K562 (cell line): ENCODE measurements around the gene E2F2. TPM values are rescaled to one million over a fixed set of nuclear protein-coding genes. Genes with fewer than 3 reads are reported as not detected.

Source experiments
- CHD4 ChIP-seq: fragments of 200-600 bp; sonication (generic); IDR thresholded peaks from 3 replicates; pipeline ENCODE4 v1.6.1; 2012; ENCODE audit warnings: low read depth, mild to moderate bottlenecking, mixed read lengths, low read length, inconsistent platforms; ENCODE audit not compliant: insufficient read depth, insufficient replicate concordance, poor library complexity, severe bottlenecking
- FOXK2 ChIP-seq, 2 experiments: fragments of 450-650 bp; IDR thresholded peaks in 1 of 2; conservative IDR thresholded peaks in 1 of 2; 2 replicates each; pipeline ENCODE4 v1.6.1; 2016; ENCODE audit warnings: low read depth in 2 of 2, mild to moderate bottlenecking in 1 of 2
- HDAC1 ChIP-seq, 2 experiments: fragments of 450-650 bp; IDR thresholded peaks; 2 replicates each; pipeline ENCODE4 v1.6.1; 2016 to 2017; ENCODE audit warnings: inconsistent platforms in 1 of 2, mild to moderate bottlenecking in 1 of 2, moderate library complexity in 1 of 2
- HNRNPL ChIP-seq: fragments of 200-400 bp; formaldehyde crosslinking; IDR thresholded peaks from 2 replicates; pipeline ENCODE4 v1.6.1; 2017; ENCODE audit warnings: low read depth, mild to moderate bottlenecking, low read length
- JUND ChIP-seq, 2 experiments: IDR thresholded peaks; 2 replicates in 1 of 2; 3 replicates in 1 of 2; pipeline ENCODE4 v1.6.1; 2011; ENCODE audit warnings: borderline replicate concordance in 2 of 2, low read depth in 2 of 2, low read length in 2 of 2, improper control_type of control experiment in 1 of 2, missing biosample characterization in 1 of 2, missing genetic modification characterization in 1 of 2, missing genetic modification reagents in 1 of 2
- POLR2AphosphoS2 ChIP-seq: IDR thresholded peaks from 2 replicates; pipeline ENCODE4 v1.6.1; 2012; ENCODE audit warnings: low read length, improper control_type of control experiment
- RBM14 ChIP-seq: fragments of 200-400 bp; formaldehyde crosslinking; IDR thresholded peaks from 2 replicates; pipeline ENCODE4 v1.6.1; 2018; ENCODE audit warnings: low read depth, mild to moderate bottlenecking, low read length, moderate library complexity, borderline replicate concordance; ENCODE audit not compliant: insufficient read depth
- RBM25 ChIP-seq: fragments of 200-400 bp; formaldehyde crosslinking; IDR thresholded peaks from 2 replicates; pipeline ENCODE4 v1.6.1; 2018; ENCODE audit warnings: low read length, low read depth, moderate library complexity; ENCODE audit not compliant: severe bottlenecking
- RNF2 ChIP-seq: sonication (generic); IDR thresholded peaks from 2 replicates; pipeline ENCODE4 v1.6.1; 2016
- SMAD1 ChIP-seq: fragments of 150-350 bp; IDR thresholded peaks from 2 replicates; pipeline ENCODE4 v1.6.1; 2014; ENCODE audit warnings: low read length, low read depth; ENCODE audit not compliant: partially characterized antibody
- ZBTB5 ChIP-seq: fragments of 450-650 bp; IDR thresholded peaks from 2 replicates; pipeline ENCODE4 v1.6.1; 2017; ENCODE audit warnings: antibody characterized with exemption
- ZNF124 ChIP-seq: sonication (generic); formaldehyde crosslinking; IDR thresholded peaks from 2 replicates; pipeline ENCODE4 v1.8.1; 2022; ENCODE audit warnings: missing genetic modification reagents
- ZNF561 ChIP-seq: fragments of 450-650 bp; formaldehyde crosslinking; conservative IDR thresholded peaks from 2 replicates; pipeline ENCODE4 v1.4.0; 2020; ENCODE audit warnings: mild to moderate bottlenecking, moderate library complexity
- polyA plus RNA-seq, 8 experiments: library from polyadenylated mRNA; depleted of rRNA in 4 of 8; stranded (reverse) in 5 of 8; unstranded in 3 of 8; fragments of >200 nt; fragmentation: Nextera tagmentation in 2 of 8; fragmentation: Illumina TruSeq in 1 of 8; extraction: Ambion mirVana in 2 of 8; extraction: Trizol in 1 of 8; gene quantifications; 2 replicates each; pipeline versions ENCODE4 v1.2.1 to v1.2.3, GENCODE V29; 2011 to 2014; ENCODE audit warnings: inconsistent platforms in 1 of 8, missing spikeins in 1 of 8
- total RNA-seq, 7 experiments: library from RNA; depleted of rRNA in 6 of 7; stranded (reverse); fragments of >200 nt in 6 of 7; fragmentation: Illumina TruSeq in 2 of 7; extraction: Trizol in 2 of 7; gene quantifications; 2 replicates each; pipeline versions ENCODE4 v1.2.1 to v1.2.3, GENCODE V29; 2011 to 2021; ENCODE audit warnings: low replicate concordance in 1 of 7
- TF ChIP-seq, protein P1 (sequence below): fragments of 450-650 bp; IDR thresholded peaks from 2 replicates; pipeline ENCODE4 v1.6.1; 2016; ENCODE audit warnings: borderline replicate concordance
- TF ChIP-seq, protein P2 (sequence below): fragments of 250-450 bp; sonication (Bioruptor Pico); IDR thresholded peaks from 2 replicates; pipeline ENCODE4 v1.5.0; 2021; ENCODE audit warnings: mild to moderate bottlenecking, moderate library complexity

The E2F2 gene
- total and polyA plus RNA-seq, 9 of the 15 experiments (the other 6 are each of a cell fraction or from before 2014, with no cell fraction given): 3.1 to 25.3 (median 11.4) TPM

DNA sequence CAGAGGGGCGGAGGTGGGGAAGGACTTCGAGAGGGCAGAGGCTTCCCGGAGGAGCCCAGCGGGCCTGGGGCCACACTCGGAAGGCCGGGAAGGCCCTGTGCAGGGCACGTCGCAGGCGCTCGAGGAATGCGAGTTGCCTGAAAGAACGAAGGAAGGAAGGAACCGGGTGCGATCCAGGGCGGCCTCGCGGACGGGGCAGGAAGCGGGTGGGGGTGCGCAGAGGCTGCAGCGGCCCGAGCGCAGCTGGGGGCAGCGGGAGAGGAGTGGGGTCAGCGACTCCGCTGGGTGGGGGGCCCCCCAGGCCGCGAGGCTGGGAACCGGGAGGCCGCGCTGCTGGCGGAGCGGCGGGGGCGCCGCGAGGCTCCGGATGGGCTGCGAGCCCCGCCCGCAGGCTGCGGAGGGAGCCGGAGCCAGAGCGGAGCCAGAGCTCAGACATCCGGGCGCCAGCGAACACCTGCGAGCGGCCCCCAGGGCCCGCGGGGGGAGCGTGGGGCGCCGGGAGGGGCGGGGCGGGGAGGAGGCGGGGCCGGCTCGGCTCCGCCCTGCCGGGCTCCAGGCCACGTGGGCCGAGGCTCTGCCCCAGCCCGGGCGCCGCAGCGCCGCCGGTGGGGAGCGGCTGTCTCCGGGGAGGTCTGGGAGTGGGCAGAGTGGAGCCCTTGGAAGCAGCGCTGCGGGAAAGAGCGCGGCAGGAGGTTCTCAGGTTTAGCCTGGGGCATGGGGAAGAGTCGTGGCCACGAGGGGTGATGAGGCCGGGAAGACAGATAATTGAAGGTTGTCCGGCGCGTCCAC, 23.6 kb upstream of the E2F2 start (continued):
- TF ChIP-seq, protein P1, sequence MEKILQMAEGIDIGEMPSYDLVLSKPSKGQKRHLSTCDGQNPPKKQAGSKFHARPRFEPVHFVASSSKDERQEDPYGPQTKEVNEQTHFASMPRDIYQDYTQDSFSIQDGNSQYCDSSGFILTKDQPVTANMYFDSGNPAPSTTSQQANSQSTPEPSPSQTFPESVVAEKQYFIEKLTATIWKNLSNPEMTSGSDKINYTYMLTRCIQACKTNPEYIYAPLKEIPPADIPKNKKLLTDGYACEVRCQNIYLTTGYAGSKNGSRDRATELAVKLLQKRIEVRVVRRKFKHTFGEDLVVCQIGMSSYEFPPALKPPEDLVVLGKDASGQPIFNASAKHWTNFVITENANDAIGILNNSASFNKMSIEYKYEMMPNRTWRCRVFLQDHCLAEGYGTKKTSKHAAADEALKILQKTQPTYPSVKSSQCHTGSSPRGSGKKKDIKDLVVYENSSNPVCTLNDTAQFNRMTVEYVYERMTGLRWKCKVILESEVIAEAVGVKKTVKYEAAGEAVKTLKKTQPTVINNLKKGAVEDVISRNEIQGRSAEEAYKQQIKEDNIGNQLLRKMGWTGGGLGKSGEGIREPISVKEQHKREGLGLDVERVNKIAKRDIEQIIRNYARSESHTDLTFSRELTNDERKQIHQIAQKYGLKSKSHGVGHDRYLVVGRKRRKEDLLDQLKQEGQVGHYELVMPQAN: no peak
- no peak for TF ChIP-seq POLR2AphosphoS2
- TF ChIP-seq RBM14: 0 out of 2 replicates have a peak, but pooled peaks have one; percentile 62
- TF ChIP-seq ZBTB5: no peak
- TF ChIP-seq, protein P2, sequence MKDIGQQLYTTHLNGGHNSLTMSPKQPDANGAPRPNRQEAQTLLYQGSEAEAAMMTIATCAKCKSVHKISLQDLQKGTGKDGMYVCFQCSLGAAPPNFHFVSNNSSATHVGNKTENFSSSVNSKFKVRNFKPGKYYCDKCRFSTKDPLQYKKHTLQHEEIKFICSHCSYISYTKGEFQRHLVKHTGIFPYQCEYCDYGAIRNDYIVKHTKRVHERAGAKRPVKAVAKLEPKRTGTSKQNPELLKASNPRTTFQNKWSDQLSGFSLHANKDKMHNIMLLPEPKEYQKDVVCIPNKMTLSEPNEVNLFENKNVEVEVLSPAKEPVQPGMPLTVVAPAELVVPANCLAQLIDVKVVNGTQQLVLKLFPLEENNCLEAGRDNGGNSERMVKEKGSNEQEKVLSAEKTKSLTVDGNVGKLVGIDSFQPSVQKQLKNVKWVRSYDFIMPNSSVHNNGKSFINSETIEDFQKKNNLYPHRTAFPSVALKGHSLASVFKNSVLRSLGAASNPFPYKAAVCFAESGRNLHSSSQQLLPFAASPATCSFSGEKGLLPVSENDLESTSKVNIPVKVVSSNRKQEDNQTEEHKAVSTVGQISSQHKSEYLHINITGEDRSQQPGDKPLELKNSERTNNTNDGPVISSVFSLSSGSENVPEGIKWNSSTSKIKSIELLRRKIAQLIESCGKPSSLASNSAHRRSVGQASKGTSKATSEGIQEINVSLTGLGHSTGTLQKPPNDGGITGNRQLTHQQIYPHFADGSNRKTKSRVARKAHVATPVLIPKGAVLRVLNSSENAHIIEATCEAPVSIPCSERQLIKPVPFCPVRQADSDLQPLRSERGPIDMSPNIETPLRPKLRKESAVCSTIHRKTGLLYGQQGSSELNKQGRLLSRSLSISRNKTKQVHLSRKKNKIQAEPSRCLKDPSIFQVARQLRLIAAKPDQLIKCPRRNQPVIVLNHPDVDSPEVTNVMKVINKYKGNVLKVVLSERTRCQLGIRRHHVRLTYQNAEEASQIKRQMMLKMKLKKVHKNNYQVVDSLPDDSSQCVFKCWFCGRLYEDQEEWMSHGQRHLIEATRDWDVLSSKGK (CRISPR knock-in tag): no peak
- TF ChIP-seq HDAC1 (IDR thresholded peaks at IDR 0.05): peak in 1 of 2 experiments; percentile 63; a peak in 2 of 4 replicates
- TF ChIP-seq FOXK2 (conservative IDR thresholded peaks at IDR 0.05 in 1 of 2, IDR thresholded peaks at IDR 0.05 in 1 of 2; ENCODE audit: low read depth in 2 of 2): no peak
- TF ChIP-seq ZNF124 (CRISPR knock-in tag): no peak
- TF ChIP-seq SMAD1: peak; percentile 53
- TF ChIP-seq HNRNPL: no peak; the same call in 1 of the 2 replicates
- no peak for TF ChIP-seq CHD4
- TF ChIP-seq ZNF561: no peak
- peak; percentile 53 for TF ChIP-seq RNF2
- TF ChIP-seq JUND (IDR thresholded peaks at IDR 0.05; ENCODE audit: borderline replicate concordance, low read depth, low read length): no peak; the same call in 1 of the 2 replicates
- TF ChIP-seq JUND (tag; IDR thresholded peaks at IDR 0.05; ENCODE audit: borderline replicate concordance, low read depth, low read length): 0 out of 3 replicates have a peak, but pooled peaks have one; percentile 28
- TF ChIP-seq RBM25: no peak
